HEK293 (cell line): Measurements from ENCODE around the gene SLC39A1.

Experiments
- CTCF ChIA-PET: fragments of 350-600 bp; formaldehyde crosslinking; extraction: SDS; loops from one replicate; lab custom pipeline; 2021; ENCODE audit warnings: antibody characterized with exemption; lab: Yijun Ruan, JAX
- POLR2A ChIA-PET: fragments of 300-600 bp; formaldehyde crosslinking; extraction: SDS; loops from one replicate; lab custom pipeline; 2020; ENCODE audit warnings: antibody characterized with exemption, inconsistent platforms; lab: Yijun Ruan, JAX
- H3K27ac ChIP-seq: fragments of 200-500 bp; sonication (Bioruptor generic); 2 replicates; pipeline ENCODE4 v1.5.1; 2014; ENCODE audit warnings: low read depth, low read length, control low read depth, inconsistent platforms; ENCODE audit errors: extremely low read depth
- H3K36me3 ChIP-seq, 2 experiments: fragments of 200-500 bp in 1 of 2; sonication (Bioruptor generic) in 1 of 2; 1 replicate in 1 of 2; 2 replicates in 1 of 2; pipeline ENCODE4 v1.5.1; 2014 to 2017; ENCODE audit warnings: inconsistent platforms in 2 of 2, low read length in 2 of 2; ENCODE audit not compliant: control insufficient read depth in 2 of 2, insufficient read depth in 1 of 2
- H3K4me1 ChIP-seq: fragments of 200-500 bp; sonication (Bioruptor generic); 2 replicates; pipeline ENCODE4 v1.5.1; 2014; ENCODE audit warnings: mild to moderate bottlenecking, low read length, inconsistent platforms; ENCODE audit not compliant: control insufficient read depth, insufficient read depth
- H3K4me3 ChIP-seq: 2 replicates; pipeline ENCODE4 v1.5.1; 2011; ENCODE audit warnings: low read depth, mild to moderate bottlenecking, control low read depth, low read length, moderate library complexity
- H3K9me3 ChIP-seq: fragments of 200-500 bp; sonication (Bioruptor generic); 2 replicates; pipeline ENCODE4 v1.5.1; 2014; ENCODE audit warnings: low read depth, low read length, inconsistent platforms; ENCODE audit not compliant: control insufficient read depth, insufficient read depth
- CTCF ChIP-seq: fragments of 450-650 bp; formaldehyde crosslinking; IDR thresholded peaks from 2 replicates; pipeline ENCODE4 v1.5.1; 2016; ENCODE audit warnings: missing biosample characterization, missing genetic modification characterization
- GLIS2 ChIP-seq: fragments of 450-650 bp; formaldehyde crosslinking; IDR thresholded peaks from 2 replicates; pipeline ENCODE4 v1.5.1; 2016; ENCODE audit warnings: missing biosample characterization, missing genetic modification characterization
- IKZF3 ChIP-seq: fragments of 450-650 bp; IDR thresholded peaks from 2 replicates; pipeline ENCODE4 v1.5.0; 2018; ENCODE audit warnings: missing biosample characterization, mild to moderate bottlenecking, missing genetic modification characterization, moderate library complexity
- INSM2 ChIP-seq: fragments of 450-650 bp; formaldehyde crosslinking; IDR thresholded peaks from 2 replicates; pipeline ENCODE4 v1.5.1; 2016; ENCODE audit warnings: missing biosample characterization, missing genetic modification characterization
- KLF9 ChIP-seq: fragments of 450-650 bp; formaldehyde crosslinking; IDR thresholded peaks from 2 replicates; pipeline ENCODE4 v1.5.1; 2016; ENCODE audit warnings: missing biosample characterization, missing genetic modification characterization, low read depth
- OSR2 ChIP-seq: fragments of 450-650 bp; formaldehyde crosslinking; IDR thresholded peaks from 2 replicates; pipeline ENCODE4 v1.5.1; 2016; ENCODE audit warnings: missing biosample characterization, missing genetic modification characterization
- PRDM1 ChIP-seq: fragments of 450-650 bp; formaldehyde crosslinking; IDR thresholded peaks from 2 replicates; pipeline ENCODE4; 2016; ENCODE audit warnings: missing biosample characterization, missing genetic modification characterization
- REST ChIP-seq: fragments of 450-650 bp; formaldehyde crosslinking; IDR thresholded peaks from 2 replicates; pipeline ENCODE4 v1.5.1; 2016; ENCODE audit warnings: missing biosample characterization, missing genetic modification characterization
- SP3 ChIP-seq: fragments of 450-650 bp; formaldehyde crosslinking; IDR thresholded peaks from 2 replicates; pipeline ENCODE4 v1.5.1; 2016; ENCODE audit warnings: missing biosample characterization, missing genetic modification characterization
- WT1 ChIP-seq: fragments of 450-650 bp; formaldehyde crosslinking; IDR thresholded peaks from 2 replicates; pipeline ENCODE4 v1.5.1; 2016; ENCODE audit warnings: missing biosample characterization, missing genetic modification characterization
- ZBTB20 ChIP-seq: fragments of 450-650 bp; formaldehyde crosslinking; IDR thresholded peaks from 2 replicates; pipeline ENCODE4 v1.5.1; 2016; ENCODE audit warnings: missing biosample characterization, missing genetic modification characterization
- ZEB2 ChIP-seq: fragments of 450-650 bp; formaldehyde crosslinking; IDR thresholded peaks from 2 replicates; pipeline ENCODE4 v1.5.1; 2016; ENCODE audit warnings: missing biosample characterization, missing genetic modification characterization
- ZIC2 ChIP-seq: fragments of 450-650 bp; formaldehyde crosslinking; IDR thresholded peaks from 2 replicates; pipeline ENCODE4 v1.5.1; 2016; ENCODE audit warnings: missing biosample characterization, missing genetic modification characterization
- ZNF140 ChIP-seq: fragments of 450-650 bp; formaldehyde crosslinking; IDR thresholded peaks from 2 replicates; pipeline ENCODE4 v1.5.1; 2016; ENCODE audit warnings: missing biosample characterization, missing genetic modification characterization
- ZNF292 ChIP-seq: fragments of 450-650 bp; formaldehyde crosslinking; IDR thresholded peaks from 2 replicates; pipeline ENCODE4 v1.5.1; 2016; ENCODE audit warnings: low read depth, missing biosample characterization, missing genetic modification characterization, borderline replicate concordance
- ZNF311 ChIP-seq: fragments of 450-650 bp; formaldehyde crosslinking; IDR thresholded peaks from 2 replicates; pipeline ENCODE4 v1.5.1; 2017; ENCODE audit warnings: missing biosample characterization, missing genetic modification characterization, borderline replicate concordance
- ZNF416 ChIP-seq: fragments of 450-650 bp; formaldehyde crosslinking; IDR thresholded peaks from 2 replicates; pipeline ENCODE4 v1.5.1; 2016; ENCODE audit warnings: missing biosample characterization, missing genetic modification characterization
- ZNF423 ChIP-seq: fragments of 450-650 bp; formaldehyde crosslinking; IDR thresholded peaks from 2 replicates; pipeline ENCODE4 v1.5.1; 2016; ENCODE audit warnings: missing biosample characterization, missing genetic modification characterization
- ZNF76 ChIP-seq: fragments of 450-650 bp; formaldehyde crosslinking; IDR thresholded peaks from 2 replicates; pipeline ENCODE4; 2016; ENCODE audit warnings: low read depth, missing biosample characterization, missing genetic modification characterization, borderline replicate concordance
- ZNF776 ChIP-seq: fragments of 450-650 bp; formaldehyde crosslinking; IDR thresholded peaks from 2 replicates; pipeline ENCODE4 v1.5.0; 2017; ENCODE audit warnings: missing biosample characterization, missing genetic modification characterization, borderline replicate concordance

The SLC39A1 gene

GRCh38 chr1:153963850-153964331 is 554 bp upstream of the SLC39A1 start (continued):
- TF ChIP-seq REST = peak; percentile 57; the same call in 1 of the 2 replicates
- no peak; the same call in 1 of the 2 replicates for TF ChIP-seq SP3
- no peak for TF ChIP-seq OSR2
- 0 out of 2 replicates have a peak, but pooled peaks have one; percentile 2 for TF ChIP-seq ZEB2 (tag by site-specific recombination)
- no peak for TF ChIP-seq ZNF776 (tag by site-specific recombination)
- 0 out of 2 replicates have a peak, but pooled peaks have one; percentile 29 for TF ChIP-seq KLF9 (tag by site-specific recombination)
- TF ChIP-seq ZNF423 (tag by site-specific recombination) = peak; percentile 94
- no peak; the same call in 1 of the 2 replicates for TF ChIP-seq INSM2
- TF ChIP-seq ZNF140 (tag by site-specific recombination) = no peak

- peak overlapping the region; percentile 53 for H3K27ac ChIP-seq
- peaks cover 0 to 31% of the 10 kb centered on the region in 2 experiments; a peak in 2 of 3 replicates for H3K36me3 ChIP-seq
- TF ChIP-seq ZBTB20 (tag by site-specific recombination) = peak; percentile 47; the same call in 1 of the 2 replicates
- TF ChIP-seq ZNF416 = no peak
- peak; percentile 17 for TF ChIP-seq IKZF3
- peak; percentile 82 for TF ChIP-seq ZNF76 (tag by site-specific recombination)
- peak; percentile 59 for TF ChIP-seq PRDM1
- peak; percentile 39 for TF ChIP-seq GLIS2 (tag by site-specific recombination)
- peak; percentile 79 for TF ChIP-seq ZNF423 (tag by site-specific recombination)
- TF ChIP-seq ZNF292 (tag by site-specific recombination) = no peak
- TF ChIP-seq ZIC2 = peak; percentile 40; the same call in 1 of the 2 replicates
- TF ChIP-seq ZNF311 (tag by site-specific recombination) = no peak
- 0 out of 2 replicates have a peak, but pooled peaks have one; percentile 20 for TF ChIP-seq CTCF (tag by site-specific recombination)
- peak; percentile 54; the same call in 1 of the 2 replicates for TF ChIP-seq WT1 (tag by site-specific recombination)
- TF ChIP-seq, all 188 proteins: peak for 9
- Histone ChIP-seq H3K9me3 (no peaks in the 10 kb centered on the region), H3K4me1 (peaks cover 4% of the 10 kb centered on the region; the same call in 1 of the 2 replicates), H3K4me3 (peak overlapping the region; percentile 62)
- ChIA-PET CTCF (interaction anchor here (0.9 to 2.2 kb wide), 3 partner anchors 16 to 141 kb away, joined by 3 to 9 read pairs (median 7); partner anchors contain the start of genes DENND4B and RAB13), POLR2A (interaction anchor here (0.5 to 3.0 kb wide), 13 partner anchors 7 to 187 kb away, joined by 3 to 58 read pairs (median 7); partner anchors contain the start of genes DENND4B, GATAD2B, JTB and RAB13)
These were observed 978 bp downstream of the SLC39A1 start for GRCh38 chr1:153962088-153963029.
